DMS153 treated with DMSO at 0.1 percent for 48 hours (cell line): ENCODE measurements around the gene GPRIN2.

Experiments
- DNase-seq: peaks from one replicate; lab custom pipeline; 2025; ENCODE audit not compliant: unreplicated experiment; lab: John Stamatoyannopoulos, UW

GPRIN2 gene

DNA sequence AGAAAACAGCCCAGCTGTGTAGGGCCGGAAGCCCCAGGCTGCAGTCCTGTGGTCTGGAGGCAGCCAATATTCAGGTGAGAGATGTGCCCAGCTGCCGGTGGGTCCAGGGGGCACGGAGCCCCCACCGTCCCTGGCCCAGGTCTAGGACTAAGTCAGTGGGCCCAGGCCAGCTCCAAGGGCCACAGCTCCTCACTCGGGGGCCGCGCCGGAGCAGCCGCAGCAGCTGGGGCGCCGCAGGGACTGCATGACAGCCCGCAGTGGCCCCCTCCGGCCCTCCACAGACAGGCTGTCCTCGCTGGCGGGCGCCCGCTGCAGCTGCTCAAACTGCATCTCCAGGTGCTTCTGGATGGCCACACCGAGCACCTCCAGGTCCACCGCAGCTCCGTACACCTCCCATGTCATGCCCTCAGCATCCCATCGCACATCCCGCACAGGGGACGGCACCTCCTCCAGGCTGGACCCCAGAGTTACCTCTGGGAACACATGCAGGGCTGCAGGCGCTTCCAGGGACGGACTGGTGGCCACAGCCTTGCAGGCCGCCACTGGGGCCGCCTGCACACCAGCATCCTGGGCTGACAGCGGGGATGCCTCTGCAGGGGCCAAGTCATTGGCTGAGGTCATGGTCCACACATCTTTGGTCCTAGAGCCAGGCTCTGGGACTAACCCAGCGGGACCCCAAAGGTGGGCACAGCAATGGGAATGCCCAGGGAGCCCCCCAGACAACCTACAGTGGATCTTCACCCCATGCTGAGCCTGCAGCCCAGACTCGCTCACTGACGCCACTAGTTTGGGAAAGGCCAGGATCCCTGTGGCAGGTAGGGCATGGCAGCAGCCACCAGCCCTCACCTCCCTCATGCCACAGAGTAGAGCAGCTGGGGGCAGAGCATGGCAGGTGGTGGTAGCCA is 7.0 kb downstream of the GPRIN2 start:
- no peak for DNase-seq

DNA sequence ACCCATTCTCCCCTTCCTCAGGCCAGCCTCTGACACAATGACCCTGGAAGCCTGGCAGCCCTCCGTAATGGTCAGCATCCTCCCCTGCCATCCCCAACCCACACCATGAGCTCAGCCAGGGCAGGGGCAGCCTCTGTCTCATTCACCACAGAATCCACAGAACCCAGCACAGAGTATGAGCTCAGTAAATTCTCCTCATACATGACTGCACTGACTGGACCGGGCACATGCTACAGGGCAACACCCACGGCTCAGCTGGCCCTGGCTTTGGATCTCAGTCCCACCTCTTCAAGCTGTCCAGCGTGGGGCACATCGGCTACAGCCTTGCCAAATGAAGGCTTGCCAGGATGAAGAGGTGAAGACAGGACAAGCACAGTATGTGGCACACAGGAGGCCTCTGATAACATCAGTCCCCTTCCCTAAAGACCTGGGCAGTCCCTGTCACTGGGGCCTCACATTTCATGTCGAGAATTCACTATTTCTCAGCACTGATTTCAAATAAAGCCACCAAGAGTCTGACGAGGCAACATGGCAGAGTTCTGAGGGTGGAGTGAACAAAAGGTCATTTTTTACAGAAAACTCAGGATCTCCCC is 7.9 kb downstream of the GPRIN2 start:
- DNase-seq: no peak

DNA sequence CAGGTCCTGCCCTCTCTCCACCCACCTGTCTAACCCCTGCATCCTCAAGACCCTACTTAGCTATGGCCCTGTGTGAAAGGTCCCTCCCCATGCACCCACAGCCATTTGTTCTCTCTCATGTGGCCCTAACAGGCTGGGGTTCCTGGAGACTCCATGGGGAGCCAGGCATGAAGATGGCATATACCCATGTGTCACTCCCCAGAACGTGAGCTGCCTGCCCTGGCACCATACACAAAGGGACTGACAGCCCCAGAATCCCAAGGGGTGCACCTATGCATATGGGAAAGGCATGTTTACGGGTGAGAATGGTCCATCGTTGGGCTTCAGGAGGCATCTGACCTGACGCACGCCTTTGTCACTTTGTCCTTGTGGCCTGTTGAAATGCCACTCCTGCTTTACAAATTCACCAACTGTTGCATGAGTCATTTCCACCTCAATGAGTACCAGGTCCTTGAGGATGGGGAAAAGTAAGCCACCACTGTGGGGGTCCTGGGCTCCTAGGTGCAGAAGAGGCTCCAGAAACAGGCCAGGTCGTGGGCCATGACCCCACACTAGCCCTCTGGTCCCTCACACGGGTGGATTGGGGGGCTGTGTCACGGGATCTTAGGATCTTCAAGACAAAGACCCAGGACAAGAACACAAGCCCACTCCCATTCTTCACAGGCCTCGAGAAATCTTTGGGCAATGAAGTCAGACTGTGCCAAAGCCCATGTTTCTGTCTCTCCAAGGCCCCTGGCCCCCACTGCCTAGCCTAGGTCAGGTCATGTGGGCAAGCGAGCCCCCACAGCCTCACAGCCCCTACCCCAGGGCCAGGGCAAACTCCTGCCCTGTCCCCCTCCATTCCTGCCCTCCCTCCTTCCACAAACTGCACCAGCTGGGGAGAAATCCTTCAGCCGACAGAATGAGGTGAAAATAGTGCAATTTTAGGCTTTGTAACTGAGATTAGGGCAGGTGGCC is 8.6 kb downstream of the GPRIN2 start:
- no peak for DNase-seq

DNA sequence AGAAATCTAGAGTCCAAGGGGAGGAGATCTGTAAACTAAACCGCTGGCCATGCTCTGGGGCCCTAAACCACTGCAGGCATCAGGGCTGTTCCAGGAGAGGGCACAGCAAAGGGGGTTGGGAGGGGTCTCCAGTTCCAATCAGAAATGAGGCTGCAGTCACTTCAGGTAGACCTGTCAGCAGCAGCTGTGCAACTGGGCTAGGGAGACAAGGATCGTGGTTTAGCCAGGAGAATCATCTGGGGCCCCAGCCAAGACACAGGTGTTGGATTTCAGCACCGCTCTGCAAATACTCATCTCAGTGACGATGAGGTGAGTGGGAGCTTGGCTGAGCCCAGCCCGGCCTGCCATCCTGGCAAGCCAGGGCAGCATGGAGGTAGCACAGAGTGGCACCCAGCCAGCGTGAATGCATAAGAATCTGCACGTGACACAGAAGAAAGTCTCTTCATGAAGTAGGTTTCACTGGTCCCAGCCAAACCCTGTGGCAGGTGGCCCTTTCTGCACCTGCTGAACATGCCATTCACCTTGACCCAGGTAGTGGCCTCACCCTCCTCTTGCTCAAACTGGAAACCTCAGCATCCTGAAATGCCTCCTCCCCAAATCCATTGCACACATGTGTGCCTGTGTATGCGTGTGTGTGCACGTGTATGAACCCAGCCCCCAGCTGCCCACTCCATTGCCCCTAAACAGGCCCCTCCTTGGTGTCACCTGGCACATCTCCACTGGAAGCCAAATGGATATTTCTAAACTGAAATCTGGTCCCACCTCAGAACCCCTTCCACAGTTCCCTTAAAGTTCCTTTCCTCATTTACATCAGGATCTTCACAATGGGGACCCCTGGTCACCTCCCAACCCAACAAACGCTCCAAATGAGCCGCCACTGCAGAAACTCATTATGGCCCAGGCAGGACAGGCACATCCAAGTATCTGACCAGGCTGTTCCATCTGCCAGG is 9.6 kb downstream of the GPRIN2 start:
- no peak for DNase-seq

DNA sequence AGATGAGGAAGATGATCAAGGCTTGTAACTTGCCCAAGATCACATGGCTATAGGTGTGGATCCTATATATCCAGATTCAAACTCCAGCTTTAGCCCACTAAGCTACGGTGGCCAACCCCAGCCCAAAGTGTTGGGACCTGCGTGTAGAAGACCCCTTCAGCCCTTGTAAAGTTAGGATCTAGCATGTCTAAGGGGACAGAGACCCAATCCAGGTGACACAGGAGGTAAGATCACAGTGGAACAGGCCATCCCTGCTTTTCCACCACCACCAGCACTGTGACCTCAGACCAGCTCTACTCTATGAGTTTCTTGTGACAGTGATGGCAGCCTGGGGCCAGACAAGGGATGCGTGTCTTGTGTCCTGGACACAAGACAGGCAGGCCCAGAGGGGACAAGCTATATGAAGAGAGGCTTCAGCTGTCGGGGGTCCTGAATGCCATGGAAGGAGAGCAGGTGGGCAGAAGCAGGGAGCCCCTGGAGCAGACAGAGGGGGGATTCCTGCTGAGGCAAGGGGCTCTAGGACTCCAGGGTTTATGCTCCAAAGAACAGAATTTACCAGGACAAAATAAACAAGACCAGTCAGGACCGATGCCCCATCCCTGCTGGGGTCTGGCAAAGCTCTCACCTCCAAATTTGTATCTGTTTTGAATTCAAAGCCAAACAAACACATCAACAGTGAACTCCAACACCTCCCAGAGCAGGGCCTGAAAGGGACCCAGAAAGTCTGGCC is 10.4 kb downstream of the GPRIN2 start:
- DNase-seq: no peak

DNA sequence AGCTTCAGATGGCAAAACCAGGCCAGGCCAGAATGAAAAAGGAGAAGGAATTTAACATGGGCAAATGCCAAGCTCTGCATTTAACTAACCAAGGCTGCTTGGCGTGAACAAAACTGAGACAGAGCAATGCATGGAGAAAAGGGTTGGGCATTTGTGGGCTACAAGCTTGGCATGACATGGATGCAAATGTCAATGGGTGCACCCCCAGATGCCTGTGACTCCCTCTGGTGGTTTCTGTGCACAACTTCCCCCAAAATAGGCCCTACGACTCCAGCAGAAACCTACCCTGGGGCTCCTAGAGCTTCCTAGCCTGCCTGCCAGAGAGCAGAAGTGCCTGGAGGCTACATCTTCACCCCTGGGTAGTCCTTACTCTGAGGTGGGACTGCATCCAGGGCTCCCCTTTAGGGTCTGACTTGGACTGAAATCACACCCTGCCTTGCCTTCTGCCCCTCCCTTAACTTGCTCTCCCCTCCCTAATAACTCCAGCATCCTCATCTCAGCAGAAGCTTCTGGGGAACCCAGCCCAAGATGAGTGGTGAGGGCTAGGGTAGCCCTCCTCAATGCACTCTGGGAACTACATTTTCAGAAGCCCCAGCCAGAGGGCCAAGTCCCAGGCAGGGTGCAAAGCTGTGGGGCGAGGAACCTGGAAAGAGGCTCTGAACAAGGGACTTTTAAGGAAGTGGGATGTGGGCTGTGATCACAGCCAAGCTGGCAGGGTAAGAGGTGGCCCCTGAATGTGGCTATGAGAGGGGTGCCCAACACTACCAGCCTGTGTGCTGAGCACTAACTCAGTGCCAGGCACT is 11.3 kb downstream of the GPRIN2 start:
- DNase-seq: no peak

DNA sequence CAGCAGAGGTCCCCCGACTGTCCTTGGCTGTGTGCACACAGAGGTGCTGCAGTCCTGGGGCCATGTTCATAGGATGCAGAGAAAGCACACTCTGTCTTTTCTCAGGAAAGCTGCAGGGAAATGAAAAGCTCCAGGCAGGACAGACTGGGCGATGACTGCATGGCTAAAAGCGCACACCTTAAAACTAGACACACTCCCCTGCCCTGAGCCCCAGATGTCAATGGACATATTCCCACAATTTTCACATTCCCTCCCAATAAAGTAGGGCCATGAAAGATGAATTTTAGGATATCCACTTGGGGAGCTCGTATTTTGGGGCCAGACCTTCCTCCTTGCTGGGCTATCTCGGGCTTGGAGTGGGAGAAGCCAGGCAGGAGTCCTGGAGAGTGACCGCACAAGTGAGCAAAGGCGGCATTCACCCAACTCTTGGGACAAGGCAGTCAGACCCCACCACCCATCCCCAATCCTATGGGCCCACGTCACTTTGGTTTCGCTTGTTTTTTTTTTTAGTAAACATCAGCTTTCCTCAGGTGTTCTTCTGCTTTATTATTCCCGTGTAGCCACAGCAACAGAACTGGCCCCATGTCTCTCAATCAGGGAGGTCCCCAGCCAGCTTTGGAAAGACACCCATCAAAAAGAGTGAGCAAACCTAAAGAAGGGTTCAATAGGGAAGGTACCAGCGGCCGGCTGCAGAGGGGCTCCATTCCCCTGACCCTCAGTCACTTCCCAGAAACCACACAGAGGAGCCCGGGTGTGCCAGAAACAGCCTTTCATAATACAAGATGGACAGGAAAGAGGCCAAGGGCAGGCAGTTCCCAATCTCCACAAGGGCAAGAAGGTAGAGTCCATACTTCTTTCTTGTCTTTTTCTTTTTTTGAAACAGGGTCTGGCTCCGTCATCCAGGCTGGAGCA is 12.7 kb downstream of the GPRIN2 start:
- no peak for DNase-seq

DNA sequence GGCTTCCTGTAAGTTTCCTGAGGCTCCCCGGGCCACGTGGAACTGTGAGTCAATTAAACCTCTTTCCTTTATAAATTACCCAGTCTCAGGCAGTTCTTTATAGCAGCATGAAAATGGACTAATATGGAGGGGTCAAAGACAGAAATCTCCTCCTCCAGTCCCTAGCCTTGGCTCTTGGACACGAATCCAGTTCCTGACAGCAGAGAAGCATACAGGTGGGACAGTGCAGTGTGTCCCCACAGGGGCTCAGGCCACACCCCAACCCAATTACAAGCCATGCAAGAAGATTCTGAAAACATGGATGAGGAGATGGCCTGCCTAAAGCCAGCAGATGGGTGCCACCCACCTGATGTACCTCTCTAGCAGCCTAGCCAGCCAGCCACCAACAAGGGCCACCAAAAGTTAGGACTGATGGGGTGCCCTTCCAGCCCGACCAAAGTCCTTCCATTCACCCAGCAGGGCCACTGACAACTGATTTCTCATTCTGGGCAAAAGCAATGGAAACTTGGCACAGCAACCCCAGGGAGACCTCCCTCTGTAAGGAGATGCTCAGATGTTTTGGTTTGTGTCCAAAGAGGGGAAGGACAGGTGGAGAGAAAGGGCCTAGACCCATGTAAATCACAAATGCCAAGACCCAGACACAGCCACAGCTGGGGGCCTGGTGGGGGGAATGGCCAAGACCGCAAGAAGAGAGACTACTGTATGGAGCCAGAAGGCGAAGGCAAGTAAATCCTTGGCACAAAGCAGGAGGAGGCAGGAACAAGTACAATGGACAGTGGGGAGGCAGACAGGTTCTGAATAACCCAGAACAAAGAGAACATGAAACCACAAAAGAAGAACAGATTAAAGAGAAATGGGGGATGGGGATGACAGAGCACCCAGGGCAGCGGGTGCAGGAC is 13.6 kb downstream of the GPRIN2 start:
- no peak for DNase-seq

DNA sequence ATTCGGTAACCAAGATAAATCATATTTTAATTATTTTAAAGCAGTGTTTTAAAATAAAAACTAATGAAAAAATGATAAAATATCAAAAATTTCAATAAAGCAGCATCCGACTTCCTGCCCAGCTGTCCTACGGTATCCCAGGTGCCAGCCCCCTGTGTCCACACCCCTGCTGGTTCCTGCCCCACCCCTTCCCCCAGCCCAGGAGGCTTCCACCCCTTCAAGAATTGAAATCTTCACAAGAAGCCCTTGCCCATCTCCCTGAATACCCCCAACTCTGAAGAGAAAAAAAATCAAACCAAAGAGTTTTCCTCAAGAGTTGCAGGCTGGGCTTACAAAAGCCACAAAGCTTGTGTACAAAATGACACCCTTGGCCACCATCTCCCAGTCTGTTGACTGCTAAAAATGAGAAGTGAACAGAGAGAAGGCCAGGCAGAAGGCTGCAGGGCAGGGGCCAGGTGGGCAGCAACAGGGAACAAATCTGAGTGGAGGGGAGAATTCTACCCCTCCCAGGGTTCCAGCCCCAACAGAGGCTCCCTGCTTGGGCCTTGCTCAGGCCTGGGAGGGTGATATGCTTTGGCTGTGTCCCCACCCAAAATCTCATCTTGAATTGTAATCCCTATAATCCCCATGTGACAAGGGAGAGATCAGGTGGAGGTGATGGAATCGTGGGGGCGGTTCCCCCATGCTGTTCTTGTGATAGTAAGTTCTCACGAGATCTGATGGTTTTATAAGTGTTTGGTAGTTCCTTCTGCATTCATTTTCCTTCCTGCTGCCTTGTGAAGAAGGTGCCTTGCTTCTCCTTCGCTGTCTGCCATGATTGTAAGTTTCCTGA is 14.5 kb downstream of the GPRIN2 start:
- no peak for DNase-seq

DNA sequence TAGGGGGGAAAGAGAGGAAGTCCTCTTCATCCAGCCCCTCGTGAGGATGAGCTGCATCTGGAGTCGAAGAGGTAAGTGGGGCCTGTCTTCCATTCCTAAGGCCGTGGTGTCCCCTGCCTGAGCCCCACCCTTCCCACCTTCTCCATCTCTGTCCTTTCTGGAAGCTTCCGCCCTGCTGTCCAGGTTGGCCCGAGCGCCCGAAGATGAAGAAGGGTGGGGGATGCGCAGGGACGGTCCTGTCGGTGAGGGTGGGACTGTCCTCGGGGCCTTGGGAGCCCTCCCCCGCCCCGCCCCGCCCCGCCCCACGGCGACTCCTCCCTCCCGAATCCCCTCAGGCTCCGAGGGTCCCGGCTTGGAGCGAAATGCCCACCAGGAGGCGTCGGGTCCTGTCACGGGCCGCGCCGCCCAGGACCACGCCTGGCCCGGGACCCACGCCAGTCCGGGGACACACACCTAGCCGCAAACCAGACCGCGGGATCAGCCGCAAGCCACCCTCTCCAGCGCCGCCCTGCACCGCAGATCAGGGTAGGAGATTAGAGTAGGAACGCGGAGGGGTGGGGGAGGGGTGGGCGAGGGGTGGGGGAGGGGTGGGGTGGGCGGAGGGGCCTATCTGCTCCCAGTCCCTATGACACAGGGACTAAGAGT is 15.3 kb downstream of the GPRIN2 start:
- DNase-seq: no peak

DNA sequence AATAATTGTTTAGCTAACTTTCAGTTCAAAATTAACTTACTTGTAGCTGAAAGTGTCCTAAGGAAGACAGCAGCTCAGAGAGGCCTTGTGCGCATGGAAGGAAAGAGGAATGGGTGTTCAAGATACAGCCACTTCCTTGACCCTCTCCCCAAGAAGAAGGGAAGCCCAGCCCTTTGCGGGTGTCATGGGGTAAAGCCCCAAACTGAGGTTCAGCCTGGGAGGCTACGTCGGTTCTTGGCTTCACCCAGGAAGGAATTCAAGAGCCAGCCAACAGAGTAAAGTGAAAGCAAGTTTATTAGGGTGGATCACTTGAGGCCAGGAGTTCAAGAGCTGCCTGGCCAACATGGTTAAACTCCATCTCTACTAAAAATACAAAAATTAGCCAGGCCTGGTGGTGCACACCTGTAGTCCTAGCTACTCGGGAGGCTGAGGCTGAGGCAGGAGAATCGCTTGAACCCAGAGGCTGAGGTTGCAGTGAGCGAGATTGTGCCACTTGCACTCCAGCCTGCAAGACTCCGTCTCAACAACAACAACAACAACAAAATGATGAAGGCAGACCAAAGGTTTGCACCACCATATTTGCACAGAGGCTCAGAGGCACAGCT is 15.9 kb downstream of the GPRIN2 start:
- DNase-seq: no peak

DNA sequence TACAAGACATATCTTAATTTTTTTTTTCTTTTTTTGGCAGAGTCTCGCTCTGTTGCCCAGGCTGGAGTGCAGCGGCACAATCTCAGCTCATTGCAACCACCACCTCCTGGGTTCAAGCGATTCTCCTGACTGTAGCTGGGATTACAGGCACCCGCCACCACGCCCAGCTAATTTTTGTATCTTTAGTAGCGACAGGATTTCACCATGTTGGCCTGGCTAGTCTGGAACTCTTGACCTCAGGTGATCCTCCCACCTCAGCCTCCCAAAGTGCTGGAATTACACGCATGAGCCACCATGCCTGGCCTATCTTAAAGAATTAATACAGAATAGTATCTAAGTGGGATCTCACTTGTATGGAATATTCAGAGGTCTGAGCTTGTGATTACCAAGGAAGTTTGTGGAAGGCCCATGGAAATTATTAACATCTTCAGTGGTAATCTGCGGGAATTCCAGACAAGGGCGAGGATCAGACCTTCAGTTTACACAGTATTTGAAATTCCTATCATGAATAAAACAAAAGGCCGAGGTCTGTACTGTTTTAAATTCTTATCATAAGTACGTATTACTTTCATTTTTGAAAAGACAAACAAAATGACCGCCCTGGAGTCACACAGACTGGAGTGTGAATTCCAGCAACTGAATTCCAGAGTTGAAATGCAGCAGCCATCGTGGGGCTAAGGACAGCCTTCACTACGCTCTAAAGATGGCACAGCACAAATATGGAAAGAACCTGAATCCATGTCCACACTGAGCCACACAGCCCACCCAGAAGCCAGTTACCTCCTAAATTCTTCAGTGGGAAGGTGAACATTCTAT is 16.7 kb downstream of the GPRIN2 start:
- no peak for DNase-seq

DNA sequence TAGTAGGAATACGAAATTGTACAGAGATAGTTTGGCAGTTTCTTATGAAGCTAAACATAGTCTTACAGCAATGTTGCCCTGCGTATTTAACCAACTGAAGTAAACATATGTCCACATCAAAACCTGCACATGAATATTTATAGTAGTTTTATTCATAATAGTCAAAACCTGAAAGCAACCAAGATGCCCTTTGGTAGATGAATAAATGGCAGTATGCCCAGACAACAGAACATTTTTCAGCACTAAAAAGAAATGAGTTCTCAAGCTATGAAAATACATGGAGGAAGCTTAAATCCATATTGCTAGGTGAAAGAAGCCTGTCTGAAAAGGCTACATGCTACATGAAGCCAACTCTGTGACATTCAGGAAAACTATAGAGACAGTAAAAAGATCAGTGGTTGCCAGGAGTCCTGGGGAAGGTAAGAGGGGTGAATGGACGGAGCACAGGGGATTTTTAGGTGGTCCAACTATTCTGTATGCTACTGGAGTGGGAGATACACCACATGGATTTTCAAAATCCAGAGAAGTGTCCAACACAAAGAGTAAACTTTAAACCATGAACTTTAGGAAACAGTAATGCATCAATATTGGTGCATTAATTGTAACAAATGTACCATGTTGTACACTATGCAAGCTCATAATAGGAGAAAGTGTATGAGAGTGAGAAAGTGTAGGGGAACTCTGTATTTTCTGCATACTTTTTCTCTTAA is 17.6 kb downstream of the GPRIN2 start:
- no peak for DNase-seq

DNA sequence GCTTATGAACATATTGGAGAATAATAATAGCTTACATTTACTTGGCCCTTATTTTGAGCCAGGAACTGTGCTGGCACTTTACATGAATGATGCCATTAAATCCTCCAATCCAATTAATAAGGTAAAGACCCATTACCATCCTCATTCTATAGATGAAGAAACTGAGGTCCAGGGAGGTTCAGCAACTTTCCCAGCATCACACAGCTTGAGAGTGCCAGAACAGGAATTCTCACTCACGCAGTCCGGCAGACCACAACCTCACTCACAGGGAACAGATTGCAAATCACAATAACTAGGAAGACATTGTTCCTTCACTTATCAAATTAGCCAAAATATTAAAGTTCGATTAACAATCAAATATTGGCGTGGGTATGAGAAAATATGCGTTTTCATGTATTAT is 18.3 kb downstream of the GPRIN2 start:
- DNase-seq: no peak
